HG02852 (cell line): ENCODE measurements around the gene SELENOV.

Experiments
- ATAC-seq: cut with Tn5 transposase; IDR thresholded peaks from one replicate; pipeline ENCODE4 v1.9.1; 2021; ENCODE audit warnings: mild to moderate bottlenecking, moderate library complexity; ENCODE audit not compliant: unreplicated experiment

The SELENOV gene

GRCh38 chr19:39492788-39493187 is 22.2 kb upstream of the SELENOV start:
- no peak for ATAC-seq

GRCh38 chr19:39494661-39495060 is 20.3 kb upstream of the SELENOV start:
- no peak for ATAC-seq

GRCh38 chr19:39496063-39496462 is 18.9 kb upstream of the SELENOV start:
- ATAC-seq: no peak

GRCh38 chr19:39497701-39497995 is 17.3 kb upstream of the SELENOV start:
- no peak for ATAC-seq

- no peak for ATAC-seq
Observed at GRCh38 chr19:39497996-39498797, 16.7 kb upstream of the SELENOV start.

- no peak for ATAC-seq
Observed at GRCh38 chr19:39498798-39499642, 15.9 kb upstream of the SELENOV start, which contains the start of gene DLL3. TSS of gene DLL3 (plus strand) at chr19:39498947. CDS start at chr19:39498975, 28 bp downstream.

- ATAC-seq: no peak
Observed at GRCh38 chr19:39499932-39500331, 15.0 kb upstream of the SELENOV start.

- ATAC-seq: no peak
Observed at GRCh38 chr19:39500543-39500942, 14.4 kb upstream of the SELENOV start.

- no peak for ATAC-seq
Observed at GRCh38 chr19:39501340-39501739, 13.6 kb upstream of the SELENOV start.

GRCh38 chr19:39502640-39503417 is 12.1 kb upstream of the SELENOV start:
- ATAC-seq: no peak

GRCh38 chr19:39506598-39506943 is 8.4 kb upstream of the SELENOV start:
- no peak for ATAC-seq

- ATAC-seq: no peak
Observed at GRCh38 chr19:39506944-39507714, 7.8 kb upstream of the SELENOV start.

GRCh38 chr19:39507715-39508364 is 7.1 kb upstream of the SELENOV start:
- ATAC-seq: no peak

GRCh38 chr19:39508629-39509028 is 6.3 kb upstream of the SELENOV start:
- no peak for ATAC-seq

- no peak for ATAC-seq
Observed at GRCh38 chr19:39509233-39509632, 5.7 kb upstream of the SELENOV start.

- no peak for ATAC-seq
Observed at GRCh38 chr19:39512988-39513387, 2.0 kb upstream of the SELENOV start.

GRCh38 chr19:39515551-39516191 is 732 bp downstream of the SELENOV start:
- no peak for ATAC-seq

- no peak for ATAC-seq
Observed at GRCh38 chr19:39516270-39516669, 1.3 kb downstream of the SELENOV start.

GRCh38 chr19:39517432-39517831 is 2.5 kb downstream of the SELENOV start:
- no peak for ATAC-seq

- no peak for ATAC-seq
Observed at GRCh38 chr19:39518458-39518857, 3.5 kb downstream of the SELENOV start.
